ENCODE results near the gene SLC22A5. TPM values are rescaled to one million over a fixed set of nuclear protein-coding genes. Genes with fewer than 3 reads are reported as not detected.

SLC22A5 gene
- total and polyA plus RNA-seq, 2 of the 8 experiments (the other 6 are each of a cell fraction or from before 2014, with no cell fraction given): 4.0 to 9.0 TPM

GRCh38 chr5:132344775-132345514, 24.6 kb upstream of the SLC22A5 start:
- 85% methylated on average over 5 of the region's 5 CpGs; no CpG with 5 or more reads in 1 of the 2 experiments for WGBS, 2 experiments (ENCODE audit: extremely low coverage in 1 of 2, insufficient coverage in 1 of 2, insufficient read length in 1 of 2, insufficient replicate concordance in 2 of 2, low coverage in 1 of 2, low lambda C conversion rate in 2 of 2, missing lambda C conversion rate in 1 of 2)
- TF ChIP-seq POU5F1 (IDR thresholded peaks at IDR 0.05; ENCODE audit: low read depth, low read length): no peak
- no peak for TF ChIP-seq HDAC6 (IDR thresholded peaks at IDR 0.05; ENCODE audit: low read depth, low read length)
- no peak for TF ChIP-seq EZH2 (IDR thresholded peaks at IDR 0.05; ENCODE audit: low read depth, low read length, severe bottlenecking)
- no peak for TF ChIP-seq HDAC2 (IDR thresholded peaks at IDR 0.05; ENCODE audit: borderline replicate concordance in 1 of 2, low read depth in 2 of 2, low read length in 2 of 2)
- TF ChIP-seq FOSL1 (IDR thresholded peaks at IDR 0.05; ENCODE audit: insufficient read depth, low read depth, low read length): no peak
- TF ChIP-seq CTBP2 (IDR thresholded peaks at IDR 0.05; ENCODE audit: borderline replicate concordance, insufficient read depth, insufficient read length, low read length): no peak
- no peak for TF ChIP-seq JUND (IDR thresholded peaks at IDR 0.05; ENCODE audit: low read length)

More at GRCh38 chr5:132344775-132345514, 24.6 kb upstream of the SLC22A5 start:
- no peak overlapping the region for H4K5ac ChIP-seq (ENCODE audit: insufficient read length, low read depth, low read length)
- no peak overlapping the region for H4K91ac ChIP-seq (replicated peaks; ENCODE audit: insufficient read length, low read length)
- H2BK5ac ChIP-seq (ENCODE audit: low read depth, low read length): no peak overlapping the region
- H3K79me1 ChIP-seq (ENCODE audit: low read depth, low read length): no peaks in the 10 kb centered on the region
- FAIRE-seq (no peak), DNase-seq (ENCODE audit: low read depth in 1 of 2, low spot score in 2 of 2) (no peak)
- H2BK120ac ChIP-seq (replicated peaks; ENCODE audit: low read depth, low read length): no peak overlapping the region
- H2BK12ac ChIP-seq (ENCODE audit: low read depth, low read length): no peak overlapping the region
- no peak overlapping the region for H2BK20ac ChIP-seq (ENCODE audit: low read length)
- no peak overlapping the region for H4K8ac ChIP-seq (ENCODE audit: extremely low read depth, insufficient read depth, low read length)
- ChIA-PET POLR2A (ENCODE audit: partially characterized antibody) (no interaction called here), CTCF (ENCODE audit: partially characterized antibody) (interaction anchor here (1.1 to 1.4 kb wide), 3 partner anchors 11 to 20 kb away, joined by 3 to 5 read pairs (median 3); no protein-coding TSS in a partner anchor)
- H3K9ac ChIP-seq (replicated peaks in 1 of 4; ENCODE audit: extremely low read depth in 1 of 4, low read depth in 3 of 4, low read length in 3 of 4): no peak overlapping the region; a peak in 1 of 7 replicates
- no peaks in the 10 kb centered on the region for H3K36me3 ChIP-seq (ENCODE audit: control insufficient read depth in 2 of 4, insufficient read depth in 4 of 4, low read length in 3 of 4)
- no peak overlapping the region for H3K23ac ChIP-seq (ENCODE audit: insufficient read length)
- H3K4ac ChIP-seq (replicated peaks; ENCODE audit: insufficient read length, low read depth, low read length): no peak overlapping the region
- H2AK5ac ChIP-seq (ENCODE audit: low read depth, low read length): no peak overlapping the region
- H3K9me3 ChIP-seq (ENCODE audit: insufficient read depth in 2 of 2, low read depth in 1 of 2, low read length in 1 of 2): peaks cover 9 to 11% of the 10 kb centered on the region in 2 experiments; a peak in 3 of 4 replicates
- H2AFZ ChIP-seq (ENCODE audit: low read length): no peak overlapping the region
- no peak overlapping the region for H3K18ac ChIP-seq (ENCODE audit: extremely low read depth, low read length)
- no peak overlapping the region for H3K14ac ChIP-seq (ENCODE audit: insufficient read length)
- H3K56ac ChIP-seq (replicated peaks; ENCODE audit: insufficient read length, low read depth, low read length): no peak overlapping the region
- H3K27me3 ChIP-seq (replicated peaks in 1 of 4; ENCODE audit: control insufficient read depth in 3 of 4, extremely low read depth in 1 of 4, insufficient read depth in 3 of 4, low read length in 3 of 4): no peaks in the 10 kb centered on the region
- no peaks in the 10 kb centered on the region for H3K79me2 ChIP-seq (ENCODE audit: control insufficient read depth in 1 of 2, insufficient read depth in 2 of 2, low read length in 2 of 2)
- H3K23me2 ChIP-seq (ENCODE audit: low read depth, low read length): no peaks in the 10 kb centered on the region
- no peak overlapping the region for H3K27ac ChIP-seq (ENCODE audit: low read depth, low read length)
- H4K20me1 ChIP-seq (replicated peaks in 1 of 2; ENCODE audit: control insufficient read depth in 1 of 2, insufficient read depth in 2 of 2, low read length in 2 of 2): no peaks in the 10 kb centered on the region
- H2BK15ac ChIP-seq (ENCODE audit: low read length): no peak overlapping the region
- no peak overlapping the region for H3K4me3 ChIP-seq (ENCODE audit: extremely low read depth in 1 of 4, insufficient read depth in 2 of 4, low read depth in 3 of 4, low read length in 4 of 4)
- H3K4me2 ChIP-seq (ENCODE audit: insufficient read depth in 1 of 2, low read depth in 2 of 2, low read length in 2 of 2): no peak overlapping the region
- H3K4me1 ChIP-seq (replicated peaks in 1 of 4; ENCODE audit: control insufficient read depth in 3 of 4, insufficient read depth in 4 of 4, low read length in 3 of 4): no peaks in the 10 kb centered on the region

Data from H1 (cell line).